Thyroid gland (tissue), 4 donors: Measurements from ENCODE around the gene GSTP1. TPM values are rescaled to one million over a fixed set of nuclear protein-coding genes. Genes with fewer than 3 reads are reported as not detected.

Experiments
- DNase-seq, 2 donors: peaks; one replicate each; pipeline ENCODE4 v3.0.0-alpha.2; 2019
- H3K27ac ChIP-seq, 3 donors: fragments of 200-600 bp; sonication (generic); 1 replicate in 2 of 3; 2 replicates in 1 of 3; pipeline ENCODE4 v1.5.1; 2016 to 2019; ENCODE audit warnings: mild to moderate bottlenecking in 1 of 3, moderate library complexity in 1 of 3
- H3K27me3 ChIP-seq: fragments of 200-600 bp; sonication (generic); one replicate; pipeline ENCODE4 v1.5.1; 2019
- H3K36me3 ChIP-seq, 2 donors: fragments of 200-600 bp; sonication (generic); one replicate each; pipeline ENCODE4 v1.5.1; 2016 to 2019
- H3K4me1 ChIP-seq, 2 donors: fragments of 200-600 bp; sonication (generic); one replicate each; pipeline ENCODE4 v1.5.1; 2017 to 2019
- H3K4me3 ChIP-seq, 3 donors: fragments of 200-600 bp; sonication (generic); replicated peaks in 1 of 3; 1 replicate in 2 of 3; 2 replicates in 1 of 3; pipeline ENCODE4 v1.5.1; 2016; ENCODE audit warnings: mild to moderate bottlenecking in 1 of 3
- H3K9me3 ChIP-seq: fragments of 200-600 bp; sonication (generic); one replicate; pipeline ENCODE4 v1.5.1; 2017
- POLR2A ChIP-seq, 2 donors: fragments of 450-650 bp; IDR thresholded peaks; one replicate each; pipeline ENCODE4 v1.6.1; 2017; ENCODE audit warnings: antibody characterized with exemption in 2 of 2, mild to moderate bottlenecking in 2 of 2, moderate library complexity in 1 of 2
- WGBS, 2 donors: methylation state at CpG; one replicate each; pipeline ENCODE4 v1.1.5; 2017; 5-methylcytosine and 5-hydroxymethylcytosine counted together
- intact Hi-C: fragments of 100-400 bp; cut with DNase I; formaldehyde crosslinking; loops from one replicate; pipeline ENCODE4 v1.15.1; 2023
- total RNA-seq, 4 donors: library from RNA; depleted of rRNA; stranded (reverse); fragments of >200 nt; gene quantifications; one replicate each; pipeline ENCODE4 v1.2.3, GENCODE V29; 2016
- TF ChIP-seq, protein P1 (sequence below), 6 experiments: fragments of 200-600 bp in 3 of 6; fragments of 450-650 bp in 3 of 6; sonication (generic) in 3 of 6; IDR thresholded peaks; one replicate each; pipeline ENCODE4 v1.5.1; 2016 to 2019; ENCODE audit warnings: antibody characterized with exemption in 6 of 6, mild to moderate bottlenecking in 2 of 6, inconsistent platforms in 1 of 6, moderate library complexity in 1 of 6

The GSTP1 gene
- total RNA-seq, 4 donors from 2014 or later, result 877 to 4,013 (median 1,716) TPM

DNA sequence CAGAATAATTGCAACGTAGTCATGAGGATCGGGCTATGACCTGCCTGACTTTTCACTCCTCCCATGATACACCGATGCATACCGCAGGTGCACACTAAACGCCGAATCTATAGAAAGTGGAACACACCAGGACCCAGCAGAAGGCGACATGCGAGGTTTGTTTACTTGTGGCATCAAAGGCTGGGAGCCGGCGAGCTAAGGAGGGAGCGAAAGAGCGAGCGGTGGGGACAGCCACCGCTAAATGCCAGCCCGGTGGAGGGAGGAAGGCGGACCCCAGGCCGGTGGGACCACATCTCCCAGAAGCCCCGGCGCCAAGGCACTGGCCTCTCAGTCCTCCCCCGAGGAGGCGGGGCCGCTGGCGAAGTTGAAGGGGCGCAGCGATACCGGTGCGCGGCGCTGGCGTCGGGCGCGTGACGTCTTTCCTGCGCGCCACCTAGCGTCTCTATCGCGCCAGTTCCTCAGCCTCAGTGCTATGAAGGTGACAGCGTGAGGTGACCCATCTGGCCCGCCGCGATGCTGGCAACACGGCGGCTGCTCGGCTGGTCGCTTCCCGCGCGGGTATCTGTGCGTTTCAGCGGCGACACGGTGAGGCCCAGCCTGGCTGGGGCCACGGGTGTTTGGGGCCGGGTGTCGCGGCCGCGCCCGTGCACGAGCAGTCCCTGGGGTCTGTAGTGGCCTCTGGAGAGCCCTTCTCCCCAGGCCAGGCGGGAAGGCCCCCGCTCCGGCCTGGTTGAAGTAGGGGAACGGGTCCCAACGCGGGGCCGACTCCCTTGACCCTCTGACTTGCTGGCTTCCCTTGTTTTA, 23.1 kb downstream of the GSTP1 start, which contains the start of gene NDUFV1:
NDUFV1 (plus strand) TSS at position 445 of the 804 bp plus-strand sequence; CDS start at position 514, 69 bp downstream.
- 0 to 2% methylated on average over 16 to 30 of the region's 69 CpGs for WGBS, 2 donors
- peak within 1 kb of the TSS; percentile 45 to 88 (median 74) for H3K27ac ChIP-seq

GRCh38 chr11:67607507-67607906, 23.9 kb downstream of the GSTP1 start:
- H3K27ac ChIP-seq, result peak overlapping the region in 2 of 3 donors; percentile 74 to 88
- H3K27me3 ChIP-seq, result no peaks in the 10 kb centered on the region
- no peak for DNase-seq
- peaks cover 13 to 17% of the 10 kb centered on the region in 2 donors for H3K4me1 ChIP-seq
- peak overlapping the region; percentile 69 to 86 (median 71) for H3K4me3 ChIP-seq
- TF ChIP-seq, protein P1, sequence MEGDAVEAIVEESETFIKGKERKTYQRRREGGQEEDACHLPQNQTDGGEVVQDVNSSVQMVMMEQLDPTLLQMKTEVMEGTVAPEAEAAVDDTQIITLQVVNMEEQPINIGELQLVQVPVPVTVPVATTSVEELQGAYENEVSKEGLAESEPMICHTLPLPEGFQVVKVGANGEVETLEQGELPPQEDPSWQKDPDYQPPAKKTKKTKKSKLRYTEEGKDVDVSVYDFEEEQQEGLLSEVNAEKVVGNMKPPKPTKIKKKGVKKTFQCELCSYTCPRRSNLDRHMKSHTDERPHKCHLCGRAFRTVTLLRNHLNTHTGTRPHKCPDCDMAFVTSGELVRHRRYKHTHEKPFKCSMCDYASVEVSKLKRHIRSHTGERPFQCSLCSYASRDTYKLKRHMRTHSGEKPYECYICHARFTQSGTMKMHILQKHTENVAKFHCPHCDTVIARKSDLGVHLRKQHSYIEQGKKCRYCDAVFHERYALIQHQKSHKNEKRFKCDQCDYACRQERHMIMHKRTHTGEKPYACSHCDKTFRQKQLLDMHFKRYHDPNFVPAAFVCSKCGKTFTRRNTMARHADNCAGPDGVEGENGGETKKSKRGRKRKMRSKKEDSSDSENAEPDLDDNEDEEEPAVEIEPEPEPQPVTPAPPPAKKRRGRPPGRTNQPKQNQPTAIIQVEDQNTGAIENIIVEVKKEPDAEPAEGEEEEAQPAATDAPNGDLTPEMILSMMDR (IDR thresholded peaks at IDR 0.05), result no peak
- TF ChIP-seq POLR2A (IDR thresholded peaks at IDR 0.05), result no peak
- peaks cover 19 to 30% of the 10 kb centered on the region in 2 donors for H3K36me3 ChIP-seq
- intact Hi-C loops, result no loop called here
- WGBS, 2 donors, result 39 to 47% methylated on average over 8 to 9 of the region's 9 CpGs
- no peaks in the 10 kb centered on the region for H3K9me3 ChIP-seq

More for the DNA sequence above, 23.1 kb downstream of the GSTP1 start, which contains the start of gene NDUFV1:
- Histone ChIP-seq H3K4me1 (peaks cover 13 to 17% of the 10 kb centered on the region in 2 donors), H3K9me3 (no peaks in the 10 kb centered on the region), H3K36me3 (peaks cover 11 to 23% of the 10 kb centered on the region in 2 donors), H3K4me3 (peak within 1 kb of the TSS; percentile 69 to 86 (median 71)), H3K27me3 (no peaks in the 10 kb centered on the region)
- TF ChIP-seq, protein P1 (IDR thresholded peaks at IDR 0.05), result peak; percentile 40 to 87 (median 66)
- peak in 1 of 2 donors; percentile 73 for TF ChIP-seq POLR2A (IDR thresholded peaks at IDR 0.05)
- intact Hi-C loops, result no loop called here
- DNase-seq, result peak; percentile 98 to 99

DNA sequence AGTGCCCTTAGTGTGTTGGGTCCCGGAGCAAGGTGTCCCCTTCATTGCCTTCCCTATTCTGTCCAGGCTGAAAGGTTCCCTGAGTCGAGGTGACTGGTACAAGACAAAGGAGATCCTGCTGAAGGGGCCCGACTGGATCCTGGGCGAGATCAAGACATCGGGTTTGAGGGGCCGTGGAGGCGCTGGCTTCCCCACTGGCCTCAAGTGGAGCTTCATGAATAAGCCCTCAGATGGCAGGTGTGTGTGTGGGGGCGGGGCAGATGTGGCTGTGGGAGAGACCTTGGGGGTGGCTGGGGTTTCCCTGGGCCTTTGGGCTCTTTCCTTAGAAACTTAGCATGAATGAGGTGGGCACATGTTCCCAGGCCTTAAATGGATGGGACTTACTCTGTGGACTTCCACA, 24.9 kb downstream of the GSTP1 start:
- TF ChIP-seq POLR2A (IDR thresholded peaks at IDR 0.05), result no peak
- TF ChIP-seq, protein P1 (IDR thresholded peaks at IDR 0.05), result no peak
- H3K4me1 ChIP-seq, result peaks cover 13 to 19% of the 10 kb centered on the region in 2 donors
- H3K9me3 ChIP-seq, result no peaks in the 10 kb centered on the region
- intact Hi-C loops, result no loop called here
- H3K27ac ChIP-seq, result no peak overlapping the region
- no peak for DNase-seq
- H3K4me3 ChIP-seq, result no peak overlapping the region
- H3K36me3 ChIP-seq, result peaks cover 21 to 30% of the 10 kb centered on the region in 2 donors
- no peaks in the 10 kb centered on the region for H3K27me3 ChIP-seq
- WGBS, 2 donors, result 92 to 96% methylated on average over 7 to 8 of the region's 8 CpGs

- intact Hi-C loops, result no loop called here
- TF ChIP-seq, protein P1 (IDR thresholded peaks at IDR 0.05), result no peak
- no peak for TF ChIP-seq POLR2A (IDR thresholded peaks at IDR 0.05)
Measured at GRCh38 chr11:67609316-67609715, 25.7 kb downstream of the GSTP1 start.

More at GRCh38 chr11:67609316-67609715, 25.7 kb downstream of the GSTP1 start:
- Histone ChIP-seq H3K4me3 (no peak overlapping the region), H3K27me3 (no peaks in the 10 kb centered on the region), H3K27ac (no peak overlapping the region), H3K4me1 (peaks cover 13 to 27% of the 10 kb centered on the region in 2 donors), H3K9me3 (no peaks in the 10 kb centered on the region), H3K36me3 (peaks cover 21 to 30% of the 10 kb centered on the region in 2 donors)
- no peak for DNase-seq
- 94 to 96% methylated on average over 10 of the region's 10 CpGs for WGBS, 2 donors
